CMK (cell line): ENCODE results near the gene CSPG5.

Source experiments
- DNase-seq: peaks from one replicate; pipeline ENCODE4 v3.0.0-alpha.2; 2010; ENCODE audit warnings: low read depth

The CSPG5 gene

GRCh38 chr3:47578691-47579632, at the start of gene CSPG5:
TSS of gene CSPG5 (minus strand) at chr3:47578865. CDS start at chr3:47578693, 172 bp downstream.
- DNase-seq, result no peak

- no peak for DNase-seq
These were observed 49.8 kb upstream of the CSPG5 start for GRCh38 chr3:47628426-47628825.

- DNase-seq, result no peak
These were observed 44.2 kb upstream of the CSPG5 start for GRCh38 chr3:47622671-47623461.

GRCh38 chr3:47617086-47618010, 38.7 kb upstream of the CSPG5 start:
- no peak for DNase-seq

GRCh38 chr3:47614788-47615187, 36.1 kb upstream of the CSPG5 start:
- DNase-seq, result no peak

- DNase-seq, result no peak
These were observed 35.1 kb upstream of the CSPG5 start for GRCh38 chr3:47613722-47614121.

GRCh38 chr3:47612879-47613278, 34.2 kb upstream of the CSPG5 start:
- DNase-seq, result no peak

- DNase-seq, result no peak
These were observed 33.5 kb upstream of the CSPG5 start for GRCh38 chr3:47612178-47612577.

- no peak for DNase-seq
These were observed 32.9 kb upstream of the CSPG5 start for GRCh38 chr3:47611576-47611975.

- DNase-seq, result no peak
These were observed 31.9 kb upstream of the CSPG5 start for GRCh38 chr3:47610583-47610982.

- no peak for DNase-seq
These were observed 28.7 kb upstream of the CSPG5 start for GRCh38 chr3:47607335-47607734.

GRCh38 chr3:47606165-47606564, 27.5 kb upstream of the CSPG5 start:
- no peak for DNase-seq

- no peak for DNase-seq
These were observed 27.0 kb upstream of the CSPG5 start for GRCh38 chr3:47605652-47606051.

- DNase-seq, result no peak
These were observed 25.5 kb upstream of the CSPG5 start for GRCh38 chr3:47604145-47604544.

GRCh38 chr3:47603332-47603731, 24.7 kb upstream of the CSPG5 start:
- DNase-seq, result no peak

- no peak for DNase-seq
These were observed 22.6 kb upstream of the CSPG5 start for GRCh38 chr3:47601281-47601680.

- no peak for DNase-seq
These were observed 16.1 kb upstream of the CSPG5 start for GRCh38 chr3:47594792-47595191.

GRCh38 chr3:47592066-47592795, 13.6 kb upstream of the CSPG5 start:
- DNase-seq, result no peak

GRCh38 chr3:47590216-47590615, 11.6 kb upstream of the CSPG5 start:
- DNase-seq, result no peak

- no peak for DNase-seq
These were observed 9.9 kb upstream of the CSPG5 start for GRCh38 chr3:47588587-47588986.

GRCh38 chr3:47588053-47588452, 9.4 kb upstream of the CSPG5 start:
- DNase-seq, result no peak
